Neural progenitor cell (in vitro differentiated cells): ENCODE data around the gene MAP3K13. TPM values are rescaled to one million over a fixed set of nuclear protein-coding genes. Genes with fewer than 3 reads are reported as not detected.

ENCODE experiments used
- DNase-seq: peaks from one replicate; pipeline ENCODE4 v3.0.0-alpha.2; 2016; ENCODE audit warnings: low spot score
- H2AFZ ChIP-seq: fragments of 200-600 bp; sonication (generic); replicated peaks from 2 replicates; pipeline ENCODE4 v1.6.1; 2016; ENCODE audit warnings: antibody characterized with exemption
- H3F3A ChIP-seq: fragments of 200-600 bp; sonication (generic); 2 replicates; pipeline ENCODE4 v1.6.1; 2016; ENCODE audit warnings: antibody characterized with exemption, low read depth
- H3K27ac ChIP-seq: fragments of 200-600 bp; sonication (generic); 2 replicates; pipeline ENCODE4 v1.5.1; 2016; ENCODE audit warnings: mild to moderate bottlenecking
- H3K27me3 ChIP-seq: fragments of 200-600 bp; sonication (generic); 2 replicates; pipeline ENCODE4 v1.6.1; 2016; ENCODE audit warnings: mild to moderate bottlenecking, moderate library complexity
- H3K36me3 ChIP-seq: fragments of 200-600 bp; sonication (generic); 2 replicates; pipeline ENCODE4 v1.5.1; 2016
- H3K4me1 ChIP-seq: fragments of 200-600 bp; sonication (generic); 2 replicates; pipeline ENCODE4 v1.6.1; 2016; ENCODE audit warnings: mixed run types
- H3K4me2 ChIP-seq: fragments of 200-600 bp; sonication (generic); 2 replicates; pipeline ENCODE4 v1.6.1; 2016
- H3K4me3 ChIP-seq: fragments of 200-600 bp; sonication (generic); 2 replicates; pipeline ENCODE4 v1.5.1; 2016
- H3K79me2 ChIP-seq: fragments of 200-600 bp; sonication (generic); 2 replicates; pipeline ENCODE4 v1.6.1; 2016; ENCODE audit warnings: low read depth
- H3K9ac ChIP-seq: fragments of 200-600 bp; sonication (generic); 2 replicates; pipeline ENCODE4 v1.6.1; 2016
- H3K9me3 ChIP-seq: fragments of 200-600 bp; sonication (generic); 2 replicates; pipeline ENCODE4 v1.5.1; 2016; ENCODE audit warnings: low read depth
- H4K20me1 ChIP-seq: fragments of 200-600 bp; sonication (generic); 2 replicates; pipeline ENCODE4 v1.6.1; 2016; ENCODE audit warnings: low read depth
- H3K27ac Mint-ChIP-seq: 3 replicates; pipeline ENCODE4 v1.8.0; 2021; ENCODE audit warnings: mixed read lengths
- H3K27me3 Mint-ChIP-seq: 2 replicates; pipeline ENCODE4 v1.8.0; 2022; ENCODE audit warnings: low read depth, mild to moderate bottlenecking, inconsistent platforms, moderate library complexity, mixed read lengths; ENCODE audit not compliant: insufficient read depth
- H3K36me3 Mint-ChIP-seq: 3 replicates; pipeline ENCODE4 v1.8.0; 2021; ENCODE audit warnings: mixed read lengths
- H3K4me1 Mint-ChIP-seq: 3 replicates; pipeline ENCODE4 v1.8.0; 2021; ENCODE audit warnings: mixed read lengths
- H3K4me3 Mint-ChIP-seq: 3 replicates; pipeline ENCODE4 v1.8.0; 2021; ENCODE audit warnings: mild to moderate bottlenecking, moderate library complexity, mixed read lengths
- H3K9me3 Mint-ChIP-seq: 3 replicates; pipeline ENCODE4 v1.8.0; 2020; ENCODE audit warnings: mixed read lengths
- EZH2 ChIP-seq: fragments of 200-600 bp; sonication (generic); IDR thresholded peaks from 2 replicates; pipeline ENCODE4 v1.6.1; 2017; ENCODE audit warnings: antibody characterized with exemption, mild to moderate bottlenecking, moderate library complexity
- EZH2phosphoT487 ChIP-seq: fragments of 200-600 bp; sonication (generic); IDR thresholded peaks from 2 replicates; pipeline ENCODE4 v1.6.1; 2017; ENCODE audit warnings: antibody characterized with exemption
- total RNA-seq: library from RNA; depleted of rRNA; stranded (reverse); fragments of >200 nt; gene quantifications from 2 replicates; pipeline ENCODE4 v1.2.3, GENCODE V29; 2015; ENCODE audit warnings: low replicate concordance
- TF ChIP-seq, protein P1 (sequence below): fragments of 200-600 bp; sonication (generic); IDR thresholded peaks from 2 replicates; pipeline ENCODE4 v1.5.1; 2017; ENCODE audit warnings: antibody characterized with exemption, mild to moderate bottlenecking

The MAP3K13 gene
- total RNA-seq, 1 donor from 2014 or later = 34.6 TPM

DNA sequence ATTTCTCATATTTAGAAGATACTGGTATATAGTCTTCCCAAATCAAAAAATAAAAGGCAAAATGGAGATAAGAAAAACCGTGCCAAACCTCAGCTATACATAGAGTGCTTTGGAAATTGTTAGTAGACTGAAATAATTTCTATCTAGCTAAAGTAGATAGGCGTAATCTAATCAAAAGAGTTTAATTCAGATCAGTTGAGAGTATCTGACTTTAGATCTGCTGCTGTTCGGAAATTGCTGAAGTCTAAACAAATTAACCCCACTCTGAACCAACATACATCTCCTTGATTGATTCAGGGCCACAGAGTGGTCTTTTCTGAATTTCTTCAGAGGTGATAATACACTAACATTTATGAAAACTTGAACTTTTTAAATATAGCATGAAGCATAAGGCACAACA lies 40.1 kb downstream of the MAP3K13 start:
- no peaks in the 10 kb centered on the region for H3K27me3 ChIP-seq
- H3F3A ChIP-seq = no peaks in the 10 kb centered on the region
- Mint-ChIP-seq H3K27ac (no peak overlapping the region), H3K36me3 (no peaks in the 10 kb centered on the region), H3K4me3 (no peak overlapping the region), H3K9me3 (no peaks in the 10 kb centered on the region), H3K4me1 (peaks cover 14% of the 10 kb centered on the region), H3K27me3 (no peaks in the 10 kb centered on the region)
- H3K4me2 ChIP-seq = no peak overlapping the region
- no peaks in the 10 kb centered on the region for H3K4me1 ChIP-seq
- TF ChIP-seq EZH2 (no peak), EZH2phosphoT487 (no peak)
- TF ChIP-seq, protein P1, sequence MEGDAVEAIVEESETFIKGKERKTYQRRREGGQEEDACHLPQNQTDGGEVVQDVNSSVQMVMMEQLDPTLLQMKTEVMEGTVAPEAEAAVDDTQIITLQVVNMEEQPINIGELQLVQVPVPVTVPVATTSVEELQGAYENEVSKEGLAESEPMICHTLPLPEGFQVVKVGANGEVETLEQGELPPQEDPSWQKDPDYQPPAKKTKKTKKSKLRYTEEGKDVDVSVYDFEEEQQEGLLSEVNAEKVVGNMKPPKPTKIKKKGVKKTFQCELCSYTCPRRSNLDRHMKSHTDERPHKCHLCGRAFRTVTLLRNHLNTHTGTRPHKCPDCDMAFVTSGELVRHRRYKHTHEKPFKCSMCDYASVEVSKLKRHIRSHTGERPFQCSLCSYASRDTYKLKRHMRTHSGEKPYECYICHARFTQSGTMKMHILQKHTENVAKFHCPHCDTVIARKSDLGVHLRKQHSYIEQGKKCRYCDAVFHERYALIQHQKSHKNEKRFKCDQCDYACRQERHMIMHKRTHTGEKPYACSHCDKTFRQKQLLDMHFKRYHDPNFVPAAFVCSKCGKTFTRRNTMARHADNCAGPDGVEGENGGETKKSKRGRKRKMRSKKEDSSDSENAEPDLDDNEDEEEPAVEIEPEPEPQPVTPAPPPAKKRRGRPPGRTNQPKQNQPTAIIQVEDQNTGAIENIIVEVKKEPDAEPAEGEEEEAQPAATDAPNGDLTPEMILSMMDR = no peak
- no peak overlapping the region for H3K9ac ChIP-seq
- no peaks in the 10 kb centered on the region for H3K36me3 ChIP-seq
- H3K9me3 ChIP-seq = no peaks in the 10 kb centered on the region
- no peak overlapping the region for H3K27ac ChIP-seq
- DNase-seq = no peak
- no peaks in the 10 kb centered on the region for H3K79me2 ChIP-seq
- H4K20me1 ChIP-seq = no peaks in the 10 kb centered on the region
- no peak overlapping the region for H2AFZ ChIP-seq
- H3K4me3 ChIP-seq = no peak overlapping the region

GRCh38 chr3:185405243-185405642 lies 42.3 kb downstream of the MAP3K13 start:
- Histone ChIP-seq H3K36me3 (no peaks in the 10 kb centered on the region), H3K9ac (no peak overlapping the region), H4K20me1 (no peaks in the 10 kb centered on the region), H3K4me2 (no peak overlapping the region), H3K79me2 (no peaks in the 10 kb centered on the region), H3K27ac (no peak overlapping the region), H3K4me3 (no peak overlapping the region), H2AFZ (no peak overlapping the region), H3K9me3 (no peaks in the 10 kb centered on the region), H3F3A (no peaks in the 10 kb centered on the region), H3K27me3 (no peaks in the 10 kb centered on the region), H3K4me1 (no peaks in the 10 kb centered on the region)
- TF ChIP-seq EZH2 (no peak), EZH2phosphoT487 (no peak)
- TF ChIP-seq, protein P1 = no peak
- DNase-seq = no peak
- H3K9me3 Mint-ChIP-seq = no peaks in the 10 kb centered on the region
- H3K27ac Mint-ChIP-seq = no peak overlapping the region
- no peak overlapping the region for H3K4me3 Mint-ChIP-seq
- H3K4me1 Mint-ChIP-seq = peaks cover 10% of the 10 kb centered on the region
- H3K27me3 Mint-ChIP-seq = no peaks in the 10 kb centered on the region
- no peaks in the 10 kb centered on the region for H3K36me3 Mint-ChIP-seq

DNA sequence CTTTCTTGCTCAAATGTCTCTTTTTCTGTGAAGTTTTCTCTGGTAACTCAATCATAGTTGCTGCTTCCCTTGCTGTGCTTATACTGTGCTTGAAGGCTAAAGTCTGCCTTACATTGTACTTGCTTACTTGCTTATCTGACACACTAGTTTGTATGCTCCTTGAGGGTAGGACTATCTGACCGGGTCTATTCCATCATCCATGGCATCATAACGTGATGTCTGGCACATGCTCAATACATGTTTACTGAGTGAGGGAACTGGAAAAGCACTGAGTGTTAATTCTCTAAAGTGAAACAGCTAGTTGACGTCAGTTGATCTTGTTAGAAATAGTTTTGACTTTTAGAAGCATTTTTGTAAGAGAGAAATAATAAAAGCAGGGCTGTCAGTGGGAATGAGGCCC lies 42.7 kb downstream of the MAP3K13 start:
- H3F3A ChIP-seq = no peaks in the 10 kb centered on the region
- Mint-ChIP-seq H3K27ac (no peak overlapping the region), H3K4me3 (no peak overlapping the region), H3K9me3 (no peaks in the 10 kb centered on the region), H3K36me3 (no peaks in the 10 kb centered on the region), H3K4me1 (peaks cover 10% of the 10 kb centered on the region), H3K27me3 (no peaks in the 10 kb centered on the region)
- no peaks in the 10 kb centered on the region for H3K36me3 ChIP-seq
- H3K27ac ChIP-seq = no peak overlapping the region
- no peak overlapping the region for H2AFZ ChIP-seq
- no peaks in the 10 kb centered on the region for H3K9me3 ChIP-seq
- no peaks in the 10 kb centered on the region for H3K4me1 ChIP-seq
- H3K4me3 ChIP-seq = no peak overlapping the region
- H3K4me2 ChIP-seq = no peak overlapping the region
- no peak overlapping the region for H3K9ac ChIP-seq
- no peaks in the 10 kb centered on the region for H3K27me3 ChIP-seq
- TF ChIP-seq EZH2phosphoT487 = no peak
- H4K20me1 ChIP-seq = no peaks in the 10 kb centered on the region
- no peaks in the 10 kb centered on the region for H3K79me2 ChIP-seq
- DNase-seq = no peak

- no peak overlapping the region for H3K27ac ChIP-seq
- H4K20me1 ChIP-seq = no peaks in the 10 kb centered on the region
- H3K4me3 Mint-ChIP-seq = no peak overlapping the region
- no peaks in the 10 kb centered on the region for H3K36me3 ChIP-seq
- H3K27me3 Mint-ChIP-seq = no peaks in the 10 kb centered on the region
- H3K27me3 ChIP-seq = no peaks in the 10 kb centered on the region
- no peaks in the 10 kb centered on the region for H3F3A ChIP-seq
- H2AFZ ChIP-seq = no peak overlapping the region
- no peak overlapping the region for H3K4me2 ChIP-seq
- H3K27ac Mint-ChIP-seq = no peak overlapping the region
- no peak overlapping the region for H3K9ac ChIP-seq
- no peak for DNase-seq
- H3K9me3 Mint-ChIP-seq = no peaks in the 10 kb centered on the region
- H3K36me3 Mint-ChIP-seq = no peaks in the 10 kb centered on the region
- no peaks in the 10 kb centered on the region for H3K79me2 ChIP-seq
- H3K4me1 Mint-ChIP-seq = peaks cover 10% of the 10 kb centered on the region
- no peak overlapping the region for H3K4me3 ChIP-seq
- TF ChIP-seq, protein P1 = no peak
- TF ChIP-seq EZH2 = no peak
- TF ChIP-seq EZH2phosphoT487 = no peak
- no peaks in the 10 kb centered on the region for H3K9me3 ChIP-seq
- no peaks in the 10 kb centered on the region for H3K4me1 ChIP-seq
Measured at GRCh38 chr3:185406121-185406620, 43.2 kb downstream of the MAP3K13 start.
